ENCODE results near the gene AP3B1. TPM values are rescaled to one million over a fixed set of nuclear protein-coding genes. Genes with fewer than 3 reads are reported as not detected.

Gene AP3B1
- total RNA-seq, 2 experiments from 2014 or later: 32.5 to 39.5 TPM

GRCh38 chr5:78334811-78335210, 40.3 kb upstream of the AP3B1 start:
- ChIA-PET CTCF (ENCODE audit: unreplicated experiment) (no interaction called here), POLR2A (interaction anchor here (0.6 kb wide), 2 partner anchors 150 to 250 kb away, joined by 3 to 10 read pairs; no protein-coding TSS in a partner anchor)
- Histone ChIP-seq H3K9me3 (ENCODE audit: low read length) (no peaks in the 10 kb centered on the region; the same call in 1 of the 2 replicates), H3K79me2 (ENCODE audit: insufficient read depth, low read depth, low read length) (no peaks in the 10 kb centered on the region), H3K4me1 (ENCODE audit: insufficient read depth, low read length, poor library complexity, severe bottlenecking) (no peaks in the 10 kb centered on the region), H3K27ac (ENCODE audit: low read depth, low read length, poor library complexity, severe bottlenecking) (no peak overlapping the region), H3K4me2 (ENCODE audit: low read length) (no peak overlapping the region), H3K36me3 (ENCODE audit: insufficient read depth, low read length) (no peaks in the 10 kb centered on the region), H2AFZ (ENCODE audit: low read length) (no peak overlapping the region), H4K20me1 (ENCODE audit: insufficient read depth, low read length) (no peaks in the 10 kb centered on the region), H3K4me3 (ENCODE audit: low read depth, low read length, poor library complexity, severe bottlenecking) (no peak overlapping the region), H3K9me2 (ENCODE audit: insufficient read depth, low read length) (no peaks in the 10 kb centered on the region)
- BruUV-seq (replicated peaks): no TSS peak
- DNase-seq (ENCODE audit: low spot score): no peak
- TF ChIP-seq CTCF (conservative IDR thresholded peaks at IDR 0.05; ENCODE audit: low read length) (no peak), EZH2phosphoT487 (IDR thresholded peaks at IDR 0.05; ENCODE audit: borderline replicate concordance, low read depth, low read length) (no peak)
- intact Hi-C loops (cut with micrococcal nuclease; ENCODE audit: unreplicated experiment): no loop called here

GRCh38 chr5:78331523-78332080, 37.1 kb upstream of the AP3B1 start:
- TF ChIP-seq CTCF (conservative IDR thresholded peaks at IDR 0.05; ENCODE audit: low read length) (no peak), EZH2phosphoT487 (IDR thresholded peaks at IDR 0.05; ENCODE audit: borderline replicate concordance, low read depth, low read length) (no peak)
- ChIA-PET POLR2A (interaction anchor here (0.6 kb wide), 1 partner anchor 196 kb away, joined by 3 read pairs; no protein-coding TSS in a partner anchor), CTCF (ENCODE audit: unreplicated experiment) (no interaction called here)
- no peaks in the 10 kb centered on the region for H3K9me3 ChIP-seq (ENCODE audit: low read length)
- H2AFZ ChIP-seq (ENCODE audit: low read length): no peak overlapping the region
- H3K4me1 ChIP-seq (ENCODE audit: insufficient read depth, low read length, poor library complexity, severe bottlenecking): no peaks in the 10 kb centered on the region
- intact Hi-C loops (cut with micrococcal nuclease; ENCODE audit: unreplicated experiment): no loop called here
- H3K4me3 ChIP-seq (ENCODE audit: low read depth, low read length, poor library complexity, severe bottlenecking): no peak overlapping the region
- no peaks in the 10 kb centered on the region for H4K20me1 ChIP-seq (ENCODE audit: insufficient read depth, low read length)
- no TSS peak for BruUV-seq (replicated peaks)
- no peaks in the 10 kb centered on the region for H3K9me2 ChIP-seq (ENCODE audit: insufficient read depth, low read length)
- DNase-seq (ENCODE audit: low spot score): no peak
- H3K27ac ChIP-seq (ENCODE audit: low read depth, low read length, poor library complexity, severe bottlenecking): no peak overlapping the region
- H3K36me3 ChIP-seq (ENCODE audit: insufficient read depth, low read length): no peaks in the 10 kb centered on the region
- H3K79me2 ChIP-seq (ENCODE audit: insufficient read depth, low read depth, low read length): no peaks in the 10 kb centered on the region
- H3K4me2 ChIP-seq (ENCODE audit: low read length): no peak overlapping the region

- H2AFZ ChIP-seq (ENCODE audit: low read length): no peak overlapping the region
- no peaks in the 10 kb centered on the region for H3K36me3 ChIP-seq (ENCODE audit: insufficient read depth, low read length)
- no peak overlapping the region for H3K27ac ChIP-seq (ENCODE audit: low read depth, low read length, poor library complexity, severe bottlenecking)
- no peak overlapping the region for H3K4me3 ChIP-seq (ENCODE audit: low read depth, low read length, poor library complexity, severe bottlenecking)
- intact Hi-C loops (cut with micrococcal nuclease; ENCODE audit: unreplicated experiment): no loop called here
- H3K4me2 ChIP-seq (ENCODE audit: low read length): no peak overlapping the region
- H3K9me2 ChIP-seq (ENCODE audit: insufficient read depth, low read length): no peaks in the 10 kb centered on the region
- H3K79me2 ChIP-seq (ENCODE audit: insufficient read depth, low read depth, low read length): no peaks in the 10 kb centered on the region
- no TSS peak for BruUV-seq (replicated peaks)
- no peak for DNase-seq (ENCODE audit: low spot score)
- CTCF ChIA-PET (ENCODE audit: unreplicated experiment): no interaction called here
- no peaks in the 10 kb centered on the region for H3K4me1 ChIP-seq (ENCODE audit: insufficient read depth, low read length, poor library complexity, severe bottlenecking)
- POLR2A ChIA-PET: no interaction called here
- H4K20me1 ChIP-seq (ENCODE audit: insufficient read depth, low read length): no peaks in the 10 kb centered on the region
- TF ChIP-seq CTCF (conservative IDR thresholded peaks at IDR 0.05; ENCODE audit: low read length) (no peak), EZH2phosphoT487 (IDR thresholded peaks at IDR 0.05; ENCODE audit: borderline replicate concordance, low read depth, low read length) (no peak)
- H3K9me3 ChIP-seq (ENCODE audit: low read length): no peaks in the 10 kb centered on the region
Measured at GRCh38 chr5:78328585-78329173, 34.2 kb upstream of the AP3B1 start.

Measured in OCI-LY7 (cell line).